Measurements from ENCODE around the gene CPB1.

CPB1 gene

GRCh38 chr3:148882288-148882687, 54.7 kb downstream of the CPB1 start:
- POLR2A ChIA-PET: no interaction called here

More at GRCh38 chr3:148882288-148882687, 54.7 kb downstream of the CPB1 start:
- Histone ChIP-seq H3K27ac (ENCODE audit: extremely low read depth, low read depth, low read length) (no peak overlapping the region), H3K9me3 (ENCODE audit: control insufficient read depth, insufficient read depth, low read depth, low read length) (no peaks in the 10 kb centered on the region), H3K36me3 (ENCODE audit: control insufficient read depth in 2 of 2, insufficient read depth in 1 of 2, low read length in 2 of 2) (no peaks in the 10 kb centered on the region), H3K4me1 (ENCODE audit: control insufficient read depth, insufficient read depth, low read length) (peaks cover 5% of the 10 kb centered on the region), H3K4me3 (ENCODE audit: low read depth, low read length) (no peak overlapping the region)
- TF ChIP-seq ZBTB44 (tag by site-specific recombination; IDR thresholded peaks at IDR 0.05) (peak; percentile 76; the same call in 1 of the 2 replicates), ZNF621 (tag by site-specific recombination; IDR thresholded peaks at IDR 0.05) (no peak), ZNF600 (tag by site-specific recombination; IDR thresholded peaks at IDR 0.05) (0 out of 2 replicates have a peak, but pooled peaks have one; percentile 17), ATF2 (tag by site-specific recombination; IDR thresholded peaks at IDR 0.05; ENCODE audit: low read depth) (peak; percentile 77), GLI4 (tag by site-specific recombination; IDR thresholded peaks at IDR 0.05) (no peak), ZNF558 (tag by site-specific recombination; IDR thresholded peaks at IDR 0.05) (0 out of 2 replicates have a peak, but pooled peaks have one; percentile 19), GLIS1 (tag by site-specific recombination; IDR thresholded peaks at IDR 0.05) (0 out of 2 replicates have a peak, but pooled peaks have one; percentile 8), GFI1B (tag by site-specific recombination; IDR thresholded peaks at IDR 0.05) (0 out of 2 replicates have a peak, but pooled peaks have one; percentile 16), AEBP2 (tag by site-specific recombination; IDR thresholded peaks at IDR 0.05; ENCODE audit: borderline replicate concordance) (no peak), SP3 (tag by site-specific recombination; IDR thresholded peaks at IDR 0.05) (no peak), ZNF184 (tag by site-specific recombination; IDR thresholded peaks at IDR 0.05) (no peak), ZNF747 (tag by site-specific recombination; IDR thresholded peaks at IDR 0.05) (no peak), ZNF544 (tag by site-specific recombination; IDR thresholded peaks at IDR 0.05) (no peak), ZNF692 (tag by site-specific recombination; IDR thresholded peaks at IDR 0.05) (0 out of 2 replicates have a peak, but pooled peaks have one; percentile 16), ZNF366 (tag by site-specific recombination; conservative IDR thresholded peaks at IDR 0.05) (0 out of 2 replicates have a peak, but pooled peaks have one; percentile 34), ZNF266 (tag by site-specific recombination; IDR thresholded peaks at IDR 0.05; ENCODE audit: low read depth) (peak; percentile 25; the same call in 1 of the 2 replicates), ZNF629 (tag by site-specific recombination; IDR thresholded peaks at IDR 0.05) (peak; percentile 42; the same call in 1 of the 2 replicates), ZNF302 (tag by site-specific recombination; IDR thresholded peaks at IDR 0.05; ENCODE audit: low read depth) (no peak), ZNF529 (tag by site-specific recombination; IDR thresholded peaks at IDR 0.05; ENCODE audit: insufficient replicate concordance) (no peak), ZBTB17 (tag by site-specific recombination; IDR thresholded peaks at IDR 0.05) (0 out of 2 replicates have a peak, but pooled peaks have one; percentile 12)
- TF ChIP-seq, protein P1, sequence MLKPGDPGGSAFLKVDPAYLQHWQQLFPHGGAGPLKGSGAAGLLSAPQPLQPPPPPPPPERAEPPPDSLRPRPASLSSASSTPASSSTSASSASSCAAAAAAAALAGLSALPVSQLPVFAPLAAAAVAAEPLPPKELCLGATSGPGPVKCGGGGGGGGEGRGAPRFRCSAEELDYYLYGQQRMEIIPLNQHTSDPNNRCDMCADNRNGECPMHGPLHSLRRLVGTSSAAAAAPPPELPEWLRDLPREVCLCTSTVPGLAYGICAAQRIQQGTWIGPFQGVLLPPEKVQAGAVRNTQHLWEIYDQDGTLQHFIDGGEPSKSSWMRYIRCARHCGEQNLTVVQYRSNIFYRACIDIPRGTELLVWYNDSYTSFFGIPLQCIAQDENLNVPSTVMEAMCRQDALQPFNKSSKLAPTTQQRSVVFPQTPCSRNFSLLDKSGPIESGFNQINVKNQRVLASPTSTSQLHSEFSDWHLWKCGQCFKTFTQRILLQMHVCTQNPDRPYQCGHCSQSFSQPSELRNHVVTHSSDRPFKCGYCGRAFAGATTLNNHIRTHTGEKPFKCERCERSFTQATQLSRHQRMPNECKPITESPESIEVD (tag by site-specific recombination; IDR thresholded peaks at IDR 0.05): peak; percentile 83
- TF ChIP-seq, protein P2, sequence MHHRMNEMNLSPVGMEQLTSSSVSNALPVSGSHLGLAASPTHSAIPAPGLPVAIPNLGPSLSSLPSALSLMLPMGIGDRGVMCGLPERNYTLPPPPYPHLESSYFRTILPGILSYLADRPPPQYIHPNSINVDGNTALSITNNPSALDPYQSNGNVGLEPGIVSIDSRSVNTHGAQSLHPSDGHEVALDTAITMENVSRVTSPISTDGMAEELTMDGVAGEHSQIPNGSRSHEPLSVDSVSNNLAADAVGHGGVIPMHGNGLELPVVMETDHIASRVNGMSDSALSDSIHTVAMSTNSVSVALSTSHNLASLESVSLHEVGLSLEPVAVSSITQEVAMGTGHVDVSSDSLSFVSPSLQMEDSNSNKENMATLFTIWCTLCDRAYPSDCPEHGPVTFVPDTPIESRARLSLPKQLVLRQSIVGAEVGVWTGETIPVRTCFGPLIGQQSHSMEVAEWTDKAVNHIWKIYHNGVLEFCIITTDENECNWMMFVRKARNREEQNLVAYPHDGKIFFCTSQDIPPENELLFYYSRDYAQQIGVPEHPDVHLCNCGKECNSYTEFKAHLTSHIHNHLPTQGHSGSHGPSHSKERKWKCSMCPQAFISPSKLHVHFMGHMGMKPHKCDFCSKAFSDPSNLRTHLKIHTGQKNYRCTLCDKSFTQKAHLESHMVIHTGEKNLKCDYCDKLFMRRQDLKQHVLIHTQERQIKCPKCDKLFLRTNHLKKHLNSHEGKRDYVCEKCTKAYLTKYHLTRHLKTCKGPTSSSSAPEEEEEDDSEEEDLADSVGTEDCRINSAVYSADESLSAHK (tag by site-specific recombination; IDR thresholded peaks at IDR 0.05): no peak
- TF ChIP-seq, protein P3, sequence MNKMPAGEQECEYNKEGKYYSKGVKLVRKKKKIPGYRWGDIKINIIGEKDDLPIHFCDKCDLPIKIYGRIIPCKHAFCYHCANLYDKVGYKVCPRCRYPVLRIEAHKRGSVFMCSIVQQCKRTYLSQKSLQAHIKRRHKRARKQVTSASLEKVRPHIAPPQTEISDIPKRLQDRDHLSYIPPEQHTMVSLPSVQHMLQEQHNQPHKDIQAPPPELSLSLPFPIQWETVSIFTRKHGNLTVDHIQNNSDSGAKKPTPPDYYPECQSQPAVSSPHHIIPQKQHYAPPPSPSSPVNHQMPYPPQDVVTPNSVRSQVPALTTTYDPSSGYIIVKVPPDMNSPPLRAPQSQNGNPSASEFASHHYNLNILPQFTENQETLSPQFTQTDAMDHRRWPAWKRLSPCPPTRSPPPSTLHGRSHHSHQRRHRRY (tag by site-specific recombination; IDR thresholded peaks at IDR 0.05): no peak
- CTCF ChIA-PET: interaction anchor here (1.6 to 2.0 kb wide), 2 partner anchors 21 to 22 kb away, joined by 8 to 9 read pairs; no protein-coding TSS in a partner anchor
